Caki2 (cell line): ENCODE data around the gene RAD51B. TPM values are rescaled to one million over a fixed set of nuclear protein-coding genes. Genes with fewer than 3 reads are reported as not detected.
"Not testable (repeated sequence)": the region's sequence is repeated elsewhere in the genome, so short reads cannot be mapped to it uniquely, and the experiment has no call there.

Experiments
- DNase-seq: peaks from one replicate; pipeline ENCODE4 v3.0.0-alpha.2; 2015; ENCODE audit warnings: low read depth
- in situ Hi-C: cut with HindIII; loops from 2 replicates; pipeline ENCODE4 v1.10.0; 2016; ENCODE audit warnings: low sequenced_read_pairs, low pct_unique_long_range_greater_than_20kb, mixed read lengths
- total RNA-seq: library from RNA; depleted of rRNA; stranded (reverse); fragments of >200 nt; shearing (Covaris generic); gene quantifications from 2 replicates; pipeline ENCODE4 v1.2.3, GENCODE V29; 2014; ENCODE audit warnings: low replicate concordance; rRNA removed

RAD51B gene
- total RNA-seq, 1 experiment from 2014 or later, result 20.8 TPM

DNA sequence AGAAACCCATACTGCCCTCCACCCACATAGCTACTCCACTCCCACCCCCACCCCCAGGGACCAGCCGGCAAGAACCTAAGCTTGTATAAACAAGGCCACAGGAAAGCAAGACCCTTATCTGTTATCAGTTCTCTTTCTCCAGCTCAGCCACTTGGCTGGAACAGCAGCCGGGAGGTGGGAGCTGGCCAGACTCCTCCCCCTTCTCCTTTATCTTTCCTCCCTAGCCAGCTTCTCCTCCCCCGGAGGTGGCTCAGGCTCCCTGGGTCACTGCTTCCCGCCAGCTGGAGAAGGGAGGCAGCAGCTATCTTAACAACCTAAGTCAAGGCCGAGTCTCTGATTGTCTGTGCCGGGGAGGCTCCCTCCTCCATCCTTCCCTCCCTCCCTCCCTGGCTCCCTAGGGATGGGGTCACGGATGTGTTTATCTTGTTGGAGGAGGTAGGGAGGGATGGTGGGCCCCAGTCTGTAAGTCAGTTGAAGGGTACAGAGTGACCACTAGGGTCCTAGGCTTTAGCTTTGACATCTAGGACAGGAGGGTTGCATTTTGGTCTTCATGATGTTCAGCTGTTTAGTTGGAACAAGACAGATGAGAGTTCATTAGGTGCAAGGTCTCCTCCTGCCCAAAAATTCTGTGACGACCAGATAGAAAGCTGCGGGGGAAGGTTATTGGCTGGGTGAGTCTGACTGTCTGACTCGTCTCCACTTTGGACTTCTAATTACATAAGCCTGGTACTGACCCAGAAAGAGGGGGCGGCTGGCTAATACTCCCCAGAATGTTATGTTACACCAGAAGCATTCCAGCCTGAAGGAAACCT is 943.6 kb downstream of the RAD51B start:
- peak; percentile 27 for DNase-seq
- in situ Hi-C loops, result no loop called here

DNA sequence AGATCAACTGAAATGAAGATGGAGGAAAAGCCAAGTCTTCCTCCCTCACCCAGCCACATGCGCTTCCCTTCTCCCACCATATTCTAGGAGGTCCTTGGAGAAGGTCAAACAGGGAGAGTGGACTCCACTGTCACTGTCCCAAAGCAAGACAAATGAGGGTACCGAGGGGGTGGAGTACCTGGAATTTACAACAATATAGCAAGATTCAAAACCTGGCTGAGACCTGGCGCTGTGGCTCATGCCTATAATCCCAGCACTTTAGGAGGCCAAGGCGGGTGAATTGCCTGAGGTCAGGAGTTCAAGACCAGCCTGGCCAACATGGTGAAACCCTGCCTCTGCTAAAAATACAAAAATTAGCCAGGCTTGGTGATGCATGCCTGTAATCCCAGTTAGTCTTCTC is 944.3 kb downstream of the RAD51B start:
- in situ Hi-C loops, DNase-seq: not testable (repeated sequence)

GRCh38 chr14:68766299-68767247 is 947.0 kb downstream of the RAD51B start:
- no peak for DNase-seq
- in situ Hi-C loops, result no loop called here

DNA sequence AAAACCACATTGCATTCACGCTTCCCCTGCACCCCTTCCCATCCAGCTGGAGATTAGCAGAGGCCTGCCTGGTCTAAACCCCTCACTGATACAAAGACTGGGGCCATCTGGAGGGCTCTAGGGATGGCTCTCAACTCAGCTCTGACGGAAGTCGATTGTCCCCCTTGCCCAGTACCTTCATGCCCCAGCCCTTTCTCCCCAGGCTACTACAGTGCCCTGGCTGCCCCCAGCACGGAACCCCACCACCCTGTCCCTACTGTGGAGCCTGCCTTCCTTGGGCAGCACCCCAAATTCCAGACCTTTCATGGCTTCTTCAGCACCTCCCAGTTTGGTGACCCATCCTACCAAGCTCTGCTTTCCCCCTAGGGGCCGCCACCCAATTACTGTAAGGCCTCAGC is 947.7 kb downstream of the RAD51B start:
- in situ Hi-C loops, result no loop called here
- DNase-seq, result no peak

DNA sequence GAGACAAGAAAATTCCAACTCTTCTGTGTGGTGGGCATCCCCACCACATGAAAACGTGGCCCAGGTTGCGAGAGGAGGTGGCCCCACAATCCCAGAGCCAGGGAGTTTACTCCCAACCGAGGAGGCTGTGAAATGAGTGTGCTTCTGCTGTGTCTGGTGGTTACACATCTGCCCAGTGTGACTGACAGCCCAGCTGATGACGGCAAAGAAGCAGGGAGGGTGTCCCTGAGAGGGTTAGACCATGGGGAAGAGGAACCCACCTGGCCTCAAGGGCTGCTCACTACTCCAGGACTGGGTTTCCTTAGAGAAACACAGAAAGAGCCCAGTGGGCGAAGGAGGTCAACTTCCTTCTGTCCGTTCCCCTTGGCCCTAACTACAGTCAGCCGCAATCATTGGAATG is 948.7 kb downstream of the RAD51B start:
- DNase-seq, result no peak
- in situ Hi-C loops, result no loop called here

GRCh38 chr14:68770051-68770450 is 950.5 kb downstream of the RAD51B start:
- in situ Hi-C loops, result no loop called here
- no peak for DNase-seq

- no peak for DNase-seq
- in situ Hi-C loops, result no loop called here
These were observed 951.1 kb downstream of the RAD51B start for GRCh38 chr14:68770553-68771286.

GRCh38 chr14:68771631-68772030 is 952.1 kb downstream of the RAD51B start:
- in situ Hi-C loops, result no loop called here
- DNase-seq, result no peak

- no peak for DNase-seq
- in situ Hi-C loops, result no loop called here
These were observed 953.3 kb downstream of the RAD51B start for GRCh38 chr14:68772761-68773381.

GRCh38 chr14:68774771-68775613 is 955.4 kb downstream of the RAD51B start:
- in situ Hi-C loops, result no loop called here
- DNase-seq, result peak; percentile 35

- DNase-seq, result no peak
- in situ Hi-C loops, result no loop called here
These were observed 956.1 kb downstream of the RAD51B start for GRCh38 chr14:68775614-68776126.

DNA sequence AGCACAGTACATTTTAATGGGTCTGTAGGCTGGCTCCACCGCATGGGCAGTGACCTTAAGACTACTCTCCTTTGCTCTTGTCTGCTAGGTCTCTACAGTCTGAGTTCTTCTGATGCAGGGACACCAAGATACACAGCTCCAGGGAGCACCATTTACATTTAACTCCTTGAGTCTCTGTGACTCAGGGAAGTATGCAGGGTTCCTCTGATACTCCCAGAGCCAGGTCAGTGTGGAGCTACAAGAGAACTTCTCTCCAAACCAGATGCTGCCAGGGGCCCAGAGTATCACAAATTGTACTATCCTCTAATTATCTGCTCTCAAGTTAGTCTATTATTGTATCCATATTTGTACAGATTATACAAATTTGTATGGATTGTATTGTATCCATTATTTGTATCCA is 958.1 kb downstream of the RAD51B start:
- no peak for DNase-seq
- in situ Hi-C loops, result no loop called here

Other genes with a start within 250 kb of the RAD51B start
- gene PIGH, start 219.5 kb upstream of the RAD51B start, total RNA-seq, result 22.8 and 26.2 TPM in 2 replicates
- 5.2 and 19.8 TPM in 2 replicates for gene ARG2, start 199.9 kb upstream of the RAD51B start, total RNA-seq
- gene VTI1B, start 145.1 kb upstream of the RAD51B start, total RNA-seq, result 34.5 and 40.2 TPM in 2 replicates
- gene RDH11, start 124.0 kb upstream of the RAD51B start, total RNA-seq, result 33.2 and 37.7 TPM in 2 replicates
- not detected in 2 replicates for gene RDH12, start 117.9 kb upstream of the RAD51B start, total RNA-seq
- gene ZFYVE26, start 3.2 kb upstream of the RAD51B start, total RNA-seq, result 5.3 and 6.3 TPM in 2 replicates